GM19043 (cell line): Measurements from ENCODE around the gene ANKS1A.

ENCODE experiments used
- ATAC-seq: cut with Tn5 transposase; IDR thresholded peaks from one replicate; pipeline ENCODE4 v1.9.1; 2021; ENCODE audit warnings: low read depth; ENCODE audit not compliant: unreplicated experiment

Gene ANKS1A

DNA sequence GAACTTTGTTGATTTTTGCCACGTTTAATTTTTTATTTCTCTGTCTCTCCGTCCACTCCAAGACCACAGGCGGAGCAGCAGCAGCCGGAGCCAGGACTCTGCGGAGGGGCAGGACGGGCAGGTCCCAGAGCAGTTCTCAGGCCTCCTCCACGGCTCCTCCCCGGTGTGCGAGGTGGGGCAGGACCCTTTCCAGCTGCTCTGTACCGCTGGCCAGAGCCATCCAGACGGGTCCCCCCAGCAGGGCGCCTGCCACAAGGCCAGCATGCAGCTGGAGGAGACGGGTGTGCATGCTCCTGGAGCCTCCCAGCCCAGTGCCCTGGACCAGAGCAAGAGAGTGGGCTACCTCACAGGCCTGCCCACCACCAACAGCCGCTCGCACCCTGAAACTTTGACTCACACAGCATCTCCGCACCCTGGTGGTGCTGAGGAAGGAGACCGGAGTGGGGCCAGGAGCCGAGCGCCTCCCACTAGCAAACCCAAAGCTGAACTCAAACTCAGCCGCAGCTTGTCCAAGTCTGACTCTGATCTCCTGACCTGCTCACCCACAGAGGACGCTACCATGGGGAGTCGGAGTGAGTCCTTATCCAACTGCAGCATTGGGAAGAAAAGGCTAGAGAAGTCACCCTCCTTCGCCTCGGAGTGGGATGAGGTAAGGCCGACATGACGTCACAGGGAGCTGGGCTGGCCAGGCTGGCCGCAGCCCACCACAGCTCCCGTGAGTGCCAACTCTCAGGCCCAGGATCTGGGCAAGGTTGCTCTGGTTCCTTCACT, 128.5 kb downstream of the ANKS1A start:
- no peak for ATAC-seq

DNA sequence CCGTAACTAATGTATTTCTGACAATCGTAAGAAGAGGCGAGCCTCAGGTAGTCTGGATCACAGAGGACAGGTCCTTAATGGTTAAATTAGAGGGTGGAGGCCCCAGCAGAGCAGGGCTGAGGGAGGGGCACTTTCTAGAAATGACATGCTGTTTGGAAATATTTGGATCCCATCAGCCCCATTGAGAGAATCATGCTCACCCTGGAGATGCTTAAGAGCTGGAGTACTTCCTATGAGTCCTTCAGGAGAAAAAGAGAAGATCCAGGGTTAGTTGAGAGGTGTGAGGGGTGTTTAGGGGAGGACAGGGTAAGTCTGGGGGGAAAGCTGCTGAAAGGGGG, 129.1 kb downstream of the ANKS1A start:
- no peak for ATAC-seq

DNA sequence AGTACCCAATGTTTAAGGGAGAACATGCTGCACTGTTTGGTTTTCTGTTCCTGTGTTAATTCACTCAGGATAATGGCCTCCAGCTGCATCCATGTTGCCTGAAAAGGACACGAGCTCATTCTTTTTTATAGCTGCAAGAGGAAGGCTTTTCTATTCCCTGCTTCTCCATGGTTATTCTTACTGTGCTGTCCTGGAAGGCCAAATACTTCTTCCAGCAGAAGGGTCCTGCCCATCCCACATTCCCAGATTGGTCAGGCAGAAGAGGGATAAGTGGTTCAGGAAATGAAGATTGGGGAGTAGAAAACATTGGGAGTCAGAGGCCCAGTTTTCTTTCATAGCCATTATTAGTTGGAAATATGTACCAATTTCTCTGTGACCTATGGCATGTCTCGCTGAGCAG, 129.7 kb downstream of the ANKS1A start:
- no peak for ATAC-seq

DNA sequence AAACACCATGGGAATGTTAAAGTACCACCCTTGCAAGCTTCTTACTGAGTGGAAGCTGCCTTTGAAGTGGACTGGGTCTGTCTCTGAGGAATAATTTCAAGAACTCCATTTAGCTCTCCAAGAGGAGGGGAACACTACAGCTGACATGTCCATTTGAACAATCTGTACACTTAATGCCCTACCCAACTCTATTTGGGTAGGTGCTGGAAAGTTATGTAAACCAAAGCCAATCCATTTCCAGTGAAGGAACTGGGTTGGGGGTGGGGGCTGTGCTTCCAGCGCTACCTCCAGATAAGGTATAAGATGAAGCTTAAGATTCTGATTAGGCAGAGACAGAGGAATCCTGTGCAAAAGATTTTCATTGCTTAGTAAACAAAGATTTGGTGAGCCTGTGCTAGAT, 130.1 kb downstream of the ANKS1A start:
- ATAC-seq: no peak

DNA sequence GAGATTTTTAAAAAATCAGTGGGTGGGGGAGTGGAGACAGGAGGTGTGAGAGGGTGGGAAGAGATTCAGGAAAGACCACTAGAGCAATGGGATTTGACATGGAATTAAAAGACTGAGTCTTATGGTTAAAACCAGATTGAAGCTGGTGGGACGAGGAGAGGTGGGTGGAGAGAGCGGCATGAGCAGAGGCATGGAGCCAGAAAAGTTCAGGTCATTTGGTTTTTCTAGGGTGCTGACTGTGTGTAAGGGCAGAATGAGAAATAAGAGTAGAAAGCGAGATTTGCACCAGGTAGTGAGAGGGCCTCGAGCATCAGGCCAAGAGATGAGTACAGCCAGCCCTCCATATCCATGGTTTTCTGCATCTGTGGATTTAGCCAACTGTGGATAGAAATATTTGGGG, 130.8 kb downstream of the ANKS1A start:
- ATAC-seq: no peak

DNA sequence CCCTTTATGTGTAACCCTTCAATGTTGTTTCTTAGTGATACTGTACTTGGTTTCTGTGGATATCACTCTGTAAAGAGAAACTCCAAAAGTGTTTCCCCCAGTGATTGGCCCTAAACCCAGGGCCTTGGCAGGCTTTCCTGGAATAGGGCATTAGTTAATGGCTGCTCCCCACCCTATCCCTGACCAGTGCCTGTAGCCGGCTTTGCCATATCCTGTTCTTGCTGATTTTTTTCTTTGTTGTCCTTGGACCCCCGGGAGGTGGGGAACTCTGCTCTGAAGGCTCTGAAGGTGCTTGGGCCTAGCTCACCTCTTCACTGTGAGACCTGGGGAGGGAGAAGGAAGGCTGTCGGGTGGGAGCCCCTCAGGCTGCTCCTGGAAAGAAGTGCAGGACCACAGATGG, 131.9 kb downstream of the ANKS1A start:
- ATAC-seq: no peak

DNA sequence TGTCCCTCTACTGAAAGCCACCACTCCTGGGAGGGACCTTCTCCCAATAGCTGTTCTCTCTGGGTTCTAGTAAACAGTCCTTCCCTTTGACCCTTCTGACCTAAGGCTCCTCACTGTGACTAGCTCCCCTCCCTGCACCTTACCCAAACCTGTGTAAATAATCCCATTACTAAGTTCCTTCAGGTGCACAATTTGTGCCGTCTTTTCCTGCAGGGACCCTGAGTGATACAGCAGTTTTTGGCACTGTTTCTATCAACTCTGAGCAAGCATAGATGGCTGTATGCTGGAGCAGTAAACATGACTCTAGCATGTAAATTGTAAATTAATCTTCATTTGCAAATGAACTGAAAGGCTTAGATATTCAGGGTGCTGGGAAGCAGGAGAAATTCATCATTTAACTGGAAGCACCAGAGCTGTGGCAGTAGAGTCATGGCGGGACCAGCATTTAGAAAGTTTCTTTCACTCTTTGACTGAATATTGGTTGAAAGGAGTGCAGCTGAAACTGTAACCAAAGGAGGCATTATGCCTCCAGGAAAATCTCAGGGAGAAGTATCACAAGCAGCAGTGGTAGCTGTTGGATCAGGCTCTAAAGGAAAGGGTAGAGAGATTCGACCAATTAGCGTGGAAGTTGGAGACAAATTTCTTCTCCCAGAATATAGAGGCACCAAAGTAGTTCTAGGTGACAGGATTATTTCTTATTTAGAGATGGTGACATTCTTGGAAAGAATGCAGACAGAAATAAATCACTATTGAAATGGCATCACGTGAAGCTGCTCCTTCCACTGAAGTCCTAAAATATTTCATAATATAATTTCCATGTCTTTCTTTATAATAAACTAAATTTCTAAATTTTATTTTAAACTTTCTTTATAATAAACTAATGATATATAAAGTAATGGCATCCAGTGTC, 134.3 kb downstream of the ANKS1A start:
- ATAC-seq: no peak

DNA sequence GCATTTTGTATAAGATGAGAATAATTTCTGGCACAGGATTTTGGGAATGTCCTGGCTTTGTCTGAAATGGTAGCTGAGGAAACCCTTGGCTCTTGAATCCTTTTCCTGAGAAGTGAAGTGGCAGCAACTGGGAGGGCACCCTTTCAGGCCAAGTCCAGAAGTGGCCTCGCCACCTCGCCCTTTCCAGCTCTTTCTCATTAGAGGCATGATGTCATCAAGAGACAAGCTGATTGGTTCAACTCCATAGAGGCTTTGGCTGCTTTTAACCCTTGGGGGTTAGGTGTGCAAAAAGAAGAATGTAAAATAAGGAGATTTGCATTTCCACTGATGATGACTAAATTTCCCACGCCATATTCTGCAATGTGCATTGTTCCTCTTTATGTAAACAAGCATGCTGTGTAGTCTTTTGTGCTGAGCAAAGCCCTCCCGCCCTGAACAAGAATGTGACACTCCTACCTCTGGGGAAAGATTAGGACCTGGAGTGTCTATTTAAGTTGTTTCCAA, 135.5 kb downstream of the ANKS1A start:
- ATAC-seq: no peak

DNA sequence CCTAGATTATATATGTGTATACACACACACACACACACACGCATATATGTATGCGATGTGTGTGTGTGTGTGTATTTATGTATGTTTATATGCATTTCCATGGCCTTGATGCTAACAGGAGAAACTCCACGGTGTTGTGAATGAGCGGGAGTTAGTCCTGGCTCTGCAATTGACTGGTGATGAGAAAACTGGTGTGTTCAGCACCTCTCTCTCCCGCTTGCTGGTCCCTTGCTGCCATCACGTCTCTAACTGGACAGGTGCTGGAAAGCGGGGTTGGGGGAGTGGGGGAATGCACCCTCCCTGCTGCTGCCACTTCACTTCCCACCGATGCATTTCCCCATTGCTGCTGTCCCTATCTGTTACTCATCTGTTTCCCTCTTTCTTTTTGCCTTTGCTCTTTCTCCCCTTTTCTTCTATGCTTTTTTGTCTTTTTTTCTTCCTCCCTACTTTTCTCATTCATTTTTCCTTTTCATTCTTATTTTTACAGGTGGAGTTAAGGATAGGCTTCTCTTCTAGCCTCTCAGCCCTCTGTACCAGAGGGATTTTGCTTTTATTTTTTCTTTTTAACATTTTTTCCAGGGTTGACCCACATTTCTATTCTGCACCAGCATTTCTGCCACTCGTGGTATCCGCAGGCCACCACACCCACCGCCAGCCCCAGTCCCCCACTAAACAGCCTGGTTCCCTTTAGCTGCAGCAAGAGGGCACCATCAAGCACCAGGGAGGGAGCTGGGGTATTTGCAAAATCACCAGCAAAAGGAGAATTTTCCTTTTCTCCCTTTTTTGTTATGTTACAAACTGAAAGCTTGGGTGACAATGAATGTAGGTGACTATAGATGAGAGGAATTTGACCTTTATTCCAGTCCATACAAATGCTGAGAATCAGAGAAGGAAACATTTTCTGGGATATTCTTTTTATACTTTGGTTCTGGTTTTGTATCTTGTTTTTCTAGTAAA, 136.5 kb downstream of the ANKS1A start:
- no peak for ATAC-seq

DNA sequence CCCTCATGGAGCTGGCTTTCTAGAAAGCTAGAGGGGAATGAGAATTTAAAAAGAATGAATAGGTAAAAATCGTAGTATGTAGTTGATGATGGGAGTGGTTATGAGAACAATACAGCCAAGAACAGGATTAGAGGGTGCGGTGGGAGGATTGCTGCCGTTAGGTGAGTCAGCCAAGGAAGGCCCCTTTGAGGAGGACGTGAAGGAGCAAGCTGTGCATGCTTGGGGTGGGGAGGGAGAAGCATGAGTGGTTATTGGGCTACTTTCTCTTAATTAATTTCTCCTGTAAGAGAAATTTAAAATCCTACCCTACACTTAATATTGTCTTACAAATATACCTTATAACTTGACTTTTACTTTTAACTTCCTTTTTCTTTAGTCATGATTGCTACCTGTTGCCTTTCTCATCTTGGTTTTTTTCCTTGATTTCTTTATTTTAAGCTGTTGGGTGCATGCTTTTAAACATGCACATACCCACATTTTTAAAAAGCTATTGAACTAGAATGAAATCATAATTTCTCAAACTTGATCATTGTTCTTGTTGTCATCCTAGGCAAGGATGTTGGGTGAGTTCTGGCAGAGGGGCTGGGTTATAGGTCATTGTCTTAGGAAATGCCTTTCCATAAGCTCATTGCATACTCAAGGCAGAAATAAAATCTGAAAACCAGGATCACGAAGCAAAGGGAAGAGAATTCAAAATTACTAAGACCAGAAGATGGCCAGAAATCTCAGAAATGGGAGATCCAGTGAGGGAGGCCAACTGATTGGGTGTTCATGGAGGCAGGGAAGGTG, 137.6 kb downstream of the ANKS1A start:
- no peak for ATAC-seq

DNA sequence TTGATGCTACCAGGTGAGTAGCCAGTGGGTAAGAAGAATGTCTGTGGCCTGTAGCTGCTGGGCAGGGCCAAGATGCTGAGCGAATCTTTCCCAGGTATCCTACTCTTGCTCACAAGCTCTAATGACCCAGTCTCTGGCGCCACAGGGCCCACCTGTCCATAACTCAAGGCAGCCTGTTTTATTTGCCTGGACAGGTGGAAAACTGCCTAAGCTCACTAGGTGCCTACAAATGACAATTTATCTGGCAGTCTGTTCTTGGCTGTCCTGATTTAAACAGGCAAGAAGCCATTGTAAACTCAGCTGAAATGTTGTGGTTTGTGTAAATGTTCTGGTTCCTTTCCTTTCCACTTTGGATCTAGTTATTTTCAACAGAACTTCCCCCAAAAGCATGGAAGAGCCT, 138.8 kb downstream of the ANKS1A start:
- ATAC-seq: no peak

DNA sequence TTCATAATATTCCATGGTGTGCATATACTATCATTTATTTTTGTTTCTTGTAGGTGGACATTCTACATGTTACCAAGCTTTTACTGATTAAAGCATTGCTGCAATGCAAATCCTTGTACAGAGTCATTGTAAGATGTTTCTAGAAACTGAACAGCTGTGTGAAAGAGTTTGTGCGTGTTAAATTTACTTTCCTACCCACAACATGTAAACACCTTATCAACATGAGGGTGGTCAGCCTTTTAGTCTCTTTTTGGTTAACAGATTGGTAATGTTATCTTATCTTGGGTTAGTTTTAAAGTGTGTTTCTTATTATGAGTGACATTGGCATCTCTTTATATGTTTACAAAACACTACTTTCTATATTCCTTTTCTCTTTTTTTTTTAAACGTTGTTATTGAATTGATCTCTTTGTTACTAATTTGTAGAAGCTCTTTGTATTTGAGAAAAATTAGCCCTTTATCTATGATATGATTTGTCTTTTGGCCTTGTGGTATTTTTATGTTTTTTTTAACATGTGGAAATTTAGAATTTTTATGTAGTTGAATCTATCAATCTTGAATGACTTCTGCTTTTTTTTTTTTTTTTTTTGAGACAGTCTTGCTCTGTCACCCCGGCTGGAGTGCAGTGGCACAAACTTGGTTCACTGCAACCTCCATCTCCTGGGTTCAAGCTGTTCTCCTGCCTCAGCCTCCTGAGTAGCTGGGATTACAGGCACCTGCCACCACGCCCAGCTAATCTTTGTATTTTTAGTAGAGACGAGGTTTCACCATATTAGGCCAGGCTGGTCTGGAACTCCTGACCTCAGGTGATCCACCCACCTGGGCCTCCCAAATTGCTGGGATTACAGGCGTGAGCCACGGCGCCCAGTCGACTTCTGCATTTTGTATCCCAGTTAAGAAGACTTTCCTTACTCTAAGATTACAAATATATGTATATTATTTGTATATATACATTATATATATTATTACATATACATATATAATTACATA, 140.0 kb downstream of the ANKS1A start:
- ATAC-seq: no peak

DNA sequence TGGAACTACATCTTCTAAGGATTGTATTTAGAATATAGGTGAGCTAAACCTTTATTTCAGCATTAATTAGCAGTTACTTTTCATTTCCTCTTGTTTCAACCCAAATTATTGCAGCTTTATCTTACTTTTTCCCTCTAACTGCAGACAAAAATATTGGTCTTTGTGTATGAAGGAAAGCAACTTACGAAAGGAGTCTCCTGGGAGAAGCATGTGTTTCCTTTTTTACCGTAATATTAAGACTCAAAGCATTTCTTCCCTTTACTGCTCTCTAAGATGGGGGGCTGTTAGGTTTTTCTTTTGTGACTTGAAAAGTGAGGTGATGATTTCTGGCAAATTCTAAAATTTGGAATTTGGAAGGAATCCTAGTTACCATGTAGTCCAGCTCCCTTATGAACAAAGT, 141.0 kb downstream of the ANKS1A start:
- ATAC-seq: no peak

DNA sequence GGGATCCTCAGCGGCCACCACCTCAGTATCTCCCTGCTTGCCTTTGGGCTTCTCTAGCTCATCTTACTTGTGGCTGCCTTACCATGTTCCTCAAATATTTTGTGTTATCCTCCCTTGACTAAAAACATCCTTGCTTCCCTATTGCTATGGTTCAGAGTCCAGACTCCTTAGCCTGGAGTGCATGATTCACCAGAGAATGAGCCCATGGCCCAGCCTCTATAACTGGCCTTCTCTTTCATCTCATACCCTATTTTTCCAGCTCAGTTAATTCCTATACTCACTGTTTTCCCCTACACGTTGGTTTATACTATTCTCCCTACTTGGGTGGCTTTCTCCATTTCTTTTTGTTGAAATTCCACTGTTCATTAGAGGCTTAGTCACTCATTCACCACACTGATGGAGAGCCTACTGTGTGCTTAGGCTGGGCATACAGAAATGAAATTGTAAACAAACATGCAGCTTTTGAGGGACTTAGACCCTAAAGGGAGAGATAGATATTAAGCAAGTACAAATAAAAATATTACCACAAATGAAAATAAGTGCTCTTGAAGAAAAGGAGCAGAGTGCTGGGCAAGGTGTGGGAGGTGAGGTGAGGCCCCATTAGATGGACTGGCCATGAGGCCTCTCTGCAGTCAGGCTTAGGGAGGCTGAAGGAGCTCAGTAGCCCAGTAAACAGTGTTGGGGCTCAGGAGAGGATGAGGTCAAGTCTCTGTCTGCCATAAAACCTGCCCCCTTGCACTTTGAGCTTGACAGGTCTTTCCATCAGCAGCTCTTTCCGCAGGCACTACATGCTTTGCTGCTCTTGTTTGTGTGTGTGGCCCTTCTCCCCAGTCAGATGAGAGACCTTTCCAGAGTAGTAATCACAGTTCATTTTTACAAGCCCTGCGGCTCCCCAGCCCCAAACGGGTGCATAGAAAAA, 142.8 kb downstream of the ANKS1A start:
- no peak for ATAC-seq

DNA sequence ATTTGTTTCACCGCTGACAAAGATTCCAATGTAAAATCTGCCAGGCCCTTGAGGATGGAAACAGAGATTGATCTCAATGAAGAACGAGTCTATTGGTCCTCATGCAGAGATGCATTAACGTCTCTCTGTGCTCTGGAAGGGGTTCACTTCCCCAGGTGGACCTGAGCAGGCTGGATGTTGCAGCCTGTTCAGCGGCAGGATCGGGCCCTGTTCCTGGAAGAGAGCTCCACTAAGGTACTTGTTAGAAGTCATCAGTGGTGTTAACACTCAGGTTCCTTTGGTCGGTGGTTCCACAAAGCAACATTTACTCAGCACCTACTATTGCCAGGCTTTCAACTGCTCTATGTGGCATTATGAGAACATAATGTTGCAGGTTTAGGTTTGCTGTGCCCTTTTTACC, 144.6 kb downstream of the ANKS1A start:
- ATAC-seq: no peak

DNA sequence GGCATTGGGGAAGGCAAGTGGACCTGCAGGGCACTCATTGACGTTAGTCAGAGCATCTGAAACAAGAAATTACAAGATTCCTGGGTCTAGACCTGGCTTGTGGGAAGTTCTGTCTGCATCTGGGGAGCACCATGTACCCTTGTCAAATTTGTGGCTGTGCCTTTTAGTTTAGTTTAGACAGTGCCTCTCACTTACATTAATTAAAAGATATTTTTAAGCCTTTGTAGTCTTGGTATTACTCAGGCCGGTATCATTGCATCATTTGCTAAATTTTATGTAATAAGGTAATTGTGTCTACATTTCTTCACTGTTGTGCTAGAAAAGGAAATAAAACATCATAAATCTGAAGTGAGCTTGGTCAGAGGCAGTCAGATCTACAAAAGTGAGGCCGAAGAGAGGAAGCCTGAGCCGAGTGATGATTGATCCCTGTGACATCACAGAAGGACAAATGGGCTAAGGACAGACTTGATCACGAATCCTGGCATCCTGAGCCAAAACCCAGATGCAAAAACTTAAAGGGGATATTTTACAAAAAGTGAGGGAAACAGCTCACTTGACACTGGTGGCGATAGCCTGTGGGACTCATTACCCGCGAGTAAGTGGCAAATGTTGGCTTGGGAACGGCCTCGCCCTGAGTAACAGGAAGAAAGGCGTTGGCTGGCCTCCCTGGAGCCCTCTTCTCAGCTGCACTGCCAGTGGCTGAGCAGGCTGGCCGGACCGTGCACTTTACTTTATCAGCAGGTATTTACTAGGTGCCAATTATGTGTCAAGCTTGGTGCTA, 145.5 kb downstream of the ANKS1A start:
- no peak for ATAC-seq

DNA sequence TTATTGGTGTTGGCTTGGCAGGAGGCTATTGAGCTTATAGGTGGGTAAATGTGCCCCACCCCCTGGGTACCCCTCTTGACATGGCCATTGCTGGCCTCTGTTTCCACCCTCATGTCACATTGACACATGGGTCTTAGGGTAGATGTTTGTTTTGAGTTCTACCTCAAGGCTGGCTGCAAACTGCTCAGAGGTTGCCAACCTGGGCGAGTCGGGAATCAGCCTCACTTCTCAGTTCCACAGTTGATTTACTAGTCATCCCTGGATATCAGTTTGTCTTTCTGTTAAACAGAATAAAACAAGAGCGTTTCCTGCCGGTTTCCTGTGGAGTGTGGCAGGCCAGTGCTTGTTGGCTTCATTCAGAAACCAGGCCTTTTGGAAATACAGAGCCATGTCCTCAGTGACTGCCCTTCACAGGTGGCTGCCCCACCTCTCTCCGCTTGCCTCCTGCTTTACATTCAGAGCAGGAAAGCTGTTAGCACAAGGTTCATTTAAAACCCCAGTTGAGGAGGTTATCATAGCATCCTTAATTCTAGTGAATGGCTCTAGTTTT, 146.5 kb downstream of the ANKS1A start:
- ATAC-seq: no peak
